Left hindlimb (tissue), 1 donor: ENCODE results near the gene DET1.
"Not testable (repeated sequence)": the region's sequence is repeated elsewhere in the genome, so short reads cannot be mapped to it uniquely, and the experiment has no call there.

Experiments used
- DNase-seq: peaks from one replicate; pipeline ENCODE4 v3.0.0-alpha.2; 2018

Gene DET1

GRCh38 chr15:88546248-88547129, at the start of gene DET1:
DET1 (minus strand) TSS chr15:88546681; CDS start chr15:88531705, 14,976 bp downstream.
- peak; percentile 96 for DNase-seq

GRCh38 chr15:88591384-88591783, 44.9 kb upstream of the DET1 start:
- no peak for DNase-seq

GRCh38 chr15:88590759-88591158, 44.3 kb upstream of the DET1 start:
- DNase-seq = no peak

- DNase-seq = no peak
Measured at GRCh38 chr15:88586401-88587162, 40.1 kb upstream of the DET1 start.

- no peak for DNase-seq
Measured at GRCh38 chr15:88580532-88580931, 34.1 kb upstream of the DET1 start.

GRCh38 chr15:88579322-88579721, 32.8 kb upstream of the DET1 start:
- DNase-seq = no peak

GRCh38 chr15:88574655-88575054, 28.2 kb upstream of the DET1 start:
- no peak for DNase-seq

GRCh38 chr15:88574077-88574476, 27.6 kb upstream of the DET1 start:
- DNase-seq = no peak

- no peak for DNase-seq
Measured at GRCh38 chr15:88571852-88572259, 25.4 kb upstream of the DET1 start.

- no peak for DNase-seq
Measured at GRCh38 chr15:88571153-88571851, 24.8 kb upstream of the DET1 start.

GRCh38 chr15:88568589-88568988, 22.1 kb upstream of the DET1 start:
- no peak for DNase-seq

- DNase-seq = no peak
Measured at GRCh38 chr15:88564741-88565140, 18.3 kb upstream of the DET1 start.

GRCh38 chr15:88563638-88564037, 17.2 kb upstream of the DET1 start:
- no peak for DNase-seq

GRCh38 chr15:88559565-88559964, 13.1 kb upstream of the DET1 start:
- not testable (repeated sequence) for DNase-seq

GRCh38 chr15:88558026-88558425, 11.5 kb upstream of the DET1 start:
- not testable (repeated sequence) for DNase-seq

- DNase-seq = not testable (repeated sequence)
Measured at GRCh38 chr15:88548009-88548408, 1.5 kb upstream of the DET1 start.

GRCh38 chr15:88545578-88546247, 768 bp downstream of the DET1 start:
- DNase-seq = not testable (repeated sequence)

- no peak for DNase-seq
Measured at GRCh38 chr15:88543065-88543776, 3.3 kb downstream of the DET1 start.

- DNase-seq = no peak
Measured at GRCh38 chr15:88542342-88542733, 4.1 kb downstream of the DET1 start.

- no peak for DNase-seq
Measured at GRCh38 chr15:88541709-88542341, 4.7 kb downstream of the DET1 start.

- DNase-seq = not testable (repeated sequence)
Measured at GRCh38 chr15:88541111-88541510, 5.4 kb downstream of the DET1 start.
